Neural progenitor cell (in vitro differentiated cells): ENCODE data around the gene P4HA1. TPM values are rescaled to one million over a fixed set of nuclear protein-coding genes. Genes with fewer than 3 reads are reported as not detected.
"Not testable (repeated sequence)": the region's sequence is repeated elsewhere in the genome, so short reads cannot be mapped to it uniquely, and the experiment has no call there.

ENCODE experiments used
- DNase-seq: peaks from one replicate; pipeline ENCODE4 v3.0.0-alpha.2; 2016; ENCODE audit warnings: low spot score
- H2AFZ ChIP-seq: fragments of 200-600 bp; sonication (generic); replicated peaks from 2 replicates; pipeline ENCODE4 v1.6.1; 2016; ENCODE audit warnings: antibody characterized with exemption
- H3F3A ChIP-seq: fragments of 200-600 bp; sonication (generic); 2 replicates; pipeline ENCODE4 v1.6.1; 2016; ENCODE audit warnings: antibody characterized with exemption, low read depth
- H3K27ac ChIP-seq: fragments of 200-600 bp; sonication (generic); 2 replicates; pipeline ENCODE4 v1.5.1; 2016; ENCODE audit warnings: mild to moderate bottlenecking
- H3K27me3 ChIP-seq: fragments of 200-600 bp; sonication (generic); 2 replicates; pipeline ENCODE4 v1.6.1; 2016; ENCODE audit warnings: mild to moderate bottlenecking, moderate library complexity
- H3K36me3 ChIP-seq: fragments of 200-600 bp; sonication (generic); 2 replicates; pipeline ENCODE4 v1.5.1; 2016
- H3K4me1 ChIP-seq: fragments of 200-600 bp; sonication (generic); 2 replicates; pipeline ENCODE4 v1.6.1; 2016; ENCODE audit warnings: mixed run types
- H3K4me2 ChIP-seq: fragments of 200-600 bp; sonication (generic); 2 replicates; pipeline ENCODE4 v1.6.1; 2016
- H3K4me3 ChIP-seq: fragments of 200-600 bp; sonication (generic); 2 replicates; pipeline ENCODE4 v1.5.1; 2016
- H3K79me2 ChIP-seq: fragments of 200-600 bp; sonication (generic); 2 replicates; pipeline ENCODE4 v1.6.1; 2016; ENCODE audit warnings: low read depth
- H3K9ac ChIP-seq: fragments of 200-600 bp; sonication (generic); 2 replicates; pipeline ENCODE4 v1.6.1; 2016
- H3K9me3 ChIP-seq: fragments of 200-600 bp; sonication (generic); 2 replicates; pipeline ENCODE4 v1.5.1; 2016; ENCODE audit warnings: low read depth
- H4K20me1 ChIP-seq: fragments of 200-600 bp; sonication (generic); 2 replicates; pipeline ENCODE4 v1.6.1; 2016; ENCODE audit warnings: low read depth
- H3K27ac Mint-ChIP-seq: 3 replicates; pipeline ENCODE4 v1.8.0; 2021; ENCODE audit warnings: mixed read lengths
- H3K27me3 Mint-ChIP-seq: 2 replicates; pipeline ENCODE4 v1.8.0; 2022; ENCODE audit warnings: low read depth, mild to moderate bottlenecking, inconsistent platforms, moderate library complexity, mixed read lengths; ENCODE audit not compliant: insufficient read depth
- H3K36me3 Mint-ChIP-seq: 3 replicates; pipeline ENCODE4 v1.8.0; 2021; ENCODE audit warnings: mixed read lengths
- H3K4me1 Mint-ChIP-seq: 3 replicates; pipeline ENCODE4 v1.8.0; 2021; ENCODE audit warnings: mixed read lengths
- H3K4me3 Mint-ChIP-seq: 3 replicates; pipeline ENCODE4 v1.8.0; 2021; ENCODE audit warnings: mild to moderate bottlenecking, moderate library complexity, mixed read lengths
- H3K9me3 Mint-ChIP-seq: 3 replicates; pipeline ENCODE4 v1.8.0; 2020; ENCODE audit warnings: mixed read lengths
- CTCF ChIP-seq: fragments of 200-600 bp; sonication (generic); IDR thresholded peaks from 2 replicates; pipeline ENCODE4 v1.5.1; 2017; ENCODE audit warnings: antibody characterized with exemption, mild to moderate bottlenecking
- EZH2 ChIP-seq: fragments of 200-600 bp; sonication (generic); IDR thresholded peaks from 2 replicates; pipeline ENCODE4 v1.6.1; 2017; ENCODE audit warnings: antibody characterized with exemption, mild to moderate bottlenecking, moderate library complexity
- EZH2phosphoT487 ChIP-seq: fragments of 200-600 bp; sonication (generic); IDR thresholded peaks from 2 replicates; pipeline ENCODE4 v1.6.1; 2017; ENCODE audit warnings: antibody characterized with exemption
- total RNA-seq: library from RNA; depleted of rRNA; stranded (reverse); fragments of >200 nt; gene quantifications from 2 replicates; pipeline ENCODE4 v1.2.3, GENCODE V29; 2015; ENCODE audit warnings: low replicate concordance

The P4HA1 gene
- total RNA-seq, 1 donor from 2014 or later: 200 TPM

- H3F3A ChIP-seq: no peaks in the 10 kb centered on the region
- H3K36me3 ChIP-seq: peaks cover 5% of the 10 kb centered on the region
- H3K79me2 ChIP-seq: no peaks in the 10 kb centered on the region
- DNase-seq: no peak
- H2AFZ ChIP-seq: no peak overlapping the region
- H3K4me3 Mint-ChIP-seq: no peak overlapping the region
- no peak overlapping the region for H3K27ac ChIP-seq
- no peak overlapping the region for H3K27ac Mint-ChIP-seq
- H3K9ac ChIP-seq: no peak overlapping the region
- no peaks in the 10 kb centered on the region for H3K4me1 Mint-ChIP-seq
- no peak overlapping the region for H3K4me2 ChIP-seq
- H3K9me3 ChIP-seq: no peaks in the 10 kb centered on the region
- no peak for TF ChIP-seq EZH2
- TF ChIP-seq EZH2phosphoT487: no peak
- no peak for TF ChIP-seq CTCF
- peaks cover 7% of the 10 kb centered on the region for H3K9me3 Mint-ChIP-seq
- no peak overlapping the region for H3K4me3 ChIP-seq
- H3K36me3 Mint-ChIP-seq: peaks cover 4% of the 10 kb centered on the region
- H3K4me1 ChIP-seq: no peaks in the 10 kb centered on the region
- no peaks in the 10 kb centered on the region for H3K27me3 ChIP-seq
- no peaks in the 10 kb centered on the region for H4K20me1 ChIP-seq
- no peaks in the 10 kb centered on the region for H3K27me3 Mint-ChIP-seq
Observed at GRCh38 chr10:73000973-73001372, 95.7 kb downstream of the P4HA1 start.

GRCh38 chr10:72997099-72997498 lies 99.6 kb downstream of the P4HA1 start:
- Mint-ChIP-seq H3K9me3 (peaks cover 17% of the 10 kb centered on the region), H3K36me3 (peaks cover 16% of the 10 kb centered on the region), H3K27me3 (no peaks in the 10 kb centered on the region), H3K4me1 (no peaks in the 10 kb centered on the region), H3K27ac (no peak overlapping the region), H3K4me3 (no peak overlapping the region)
- Histone ChIP-seq H3K4me3 (no peak overlapping the region), H4K20me1 (no peaks in the 10 kb centered on the region), H3K79me2 (no peaks in the 10 kb centered on the region), H3K9me3 (no peaks in the 10 kb centered on the region), H3K9ac (no peak overlapping the region), H3F3A (no peaks in the 10 kb centered on the region), H2AFZ (no peak overlapping the region), H3K4me2 (no peak overlapping the region), H3K36me3 (no peaks in the 10 kb centered on the region), H3K4me1 (no peaks in the 10 kb centered on the region), H3K27ac (no peak overlapping the region), H3K27me3 (no peaks in the 10 kb centered on the region)
- TF ChIP-seq EZH2phosphoT487 (no peak), EZH2 (no peak), CTCF (no peak)
- no peak for DNase-seq

GRCh38 chr10:72995459-72995858 lies 101.2 kb downstream of the P4HA1 start:
- not testable (repeated sequence) for H3K27ac Mint-ChIP-seq, H3K27me3 Mint-ChIP-seq, H3F3A ChIP-seq, H3K4me3 ChIP-seq, H2AFZ ChIP-seq, H3K79me2 ChIP-seq, H3K4me1 ChIP-seq, H3K4me2 ChIP-seq, H4K20me1 ChIP-seq, H3K9ac ChIP-seq, H3K27me3 ChIP-seq, H3K4me3 Mint-ChIP-seq, H3K27ac ChIP-seq, H3K9me3 ChIP-seq, H3K4me1 Mint-ChIP-seq, DNase-seq, H3K36me3 ChIP-seq
- H3K9me3 Mint-ChIP-seq: peaks cover 17% of the 10 kb centered on the region
- H3K36me3 Mint-ChIP-seq: peaks cover 23% of the 10 kb centered on the region

GRCh38 chr10:72989771-72990170 lies 106.9 kb downstream of the P4HA1 start:
- not testable (repeated sequence) for H3K27me3 Mint-ChIP-seq, H3K36me3 ChIP-seq, H3K27ac Mint-ChIP-seq, H3K9ac ChIP-seq, H3K9me3 ChIP-seq, H3K27ac ChIP-seq, H3F3A ChIP-seq, H3K9me3 Mint-ChIP-seq, H4K20me1 ChIP-seq, H3K4me1 Mint-ChIP-seq, H3K4me3 ChIP-seq, H3K27me3 ChIP-seq, H3K4me1 ChIP-seq, H3K4me3 Mint-ChIP-seq, H3K79me2 ChIP-seq
- Histone ChIP-seq H2AFZ (peak overlapping the region; percentile 47), H3K4me2 (peak overlapping the region; percentile 1)
- peak; percentile 59 for DNase-seq
- H3K36me3 Mint-ChIP-seq: peaks cover 26% of the 10 kb centered on the region

- not testable (repeated sequence) for H3K4me1 ChIP-seq, H3K27me3 Mint-ChIP-seq, DNase-seq, H3K27ac Mint-ChIP-seq, H3K27ac ChIP-seq, H2AFZ ChIP-seq, H3K9me3 ChIP-seq, H3K9ac ChIP-seq, H3K36me3 Mint-ChIP-seq, H3K36me3 ChIP-seq, H3K4me3 ChIP-seq, H4K20me1 ChIP-seq, H3K4me3 Mint-ChIP-seq, H3K79me2 ChIP-seq, H3K4me1 Mint-ChIP-seq, H3K27me3 ChIP-seq, H3K4me2 ChIP-seq, H3F3A ChIP-seq
- H3K9me3 Mint-ChIP-seq: peaks cover 16% of the 10 kb centered on the region
Observed at GRCh38 chr10:72984618-72985017, 112.0 kb downstream of the P4HA1 start.
